IPS DF 6.9 (cell line): ENCODE results near the gene ZNF518B.
A peak's percentile ranks its signal among the peaks of the same experiment; 100 is the strongest.

Experiments used
- DNase-seq: peaks from one replicate; pipeline ENCODE4 v3.0.0-alpha.2; 2013; ENCODE audit warnings: low read depth, low spot score
- H3K27ac ChIP-seq: one replicate; pipeline ENCODE4 v1.5.1; 2013; ENCODE audit warnings: low read length, control low read depth
- H3K27me3 ChIP-seq: 2 replicates; pipeline ENCODE4 v1.6.1; 2013; ENCODE audit warnings: mild to moderate bottlenecking, low read length; ENCODE audit not compliant: control insufficient read depth, insufficient read depth
- H3K36me3 ChIP-seq: 2 replicates; pipeline ENCODE4 v1.6.1; 2013; ENCODE audit warnings: low read length; ENCODE audit not compliant: control insufficient read depth, insufficient read depth
- H3K4me1 ChIP-seq: 2 replicates; pipeline ENCODE4 v1.6.1; 2013; ENCODE audit warnings: low read length; ENCODE audit not compliant: control insufficient read depth, insufficient read depth
- H3K4me3 ChIP-seq: 2 replicates; pipeline ENCODE4 v1.5.1; 2013; ENCODE audit warnings: mild to moderate bottlenecking, low read length
- H3K9me3 ChIP-seq: 2 replicates; pipeline ENCODE4 v1.6.1; 2013; ENCODE audit warnings: low read length, inconsistent platforms; ENCODE audit not compliant: control insufficient read depth, insufficient read depth
- WGBS: extraction: QIAGEN DNeasy Blood & Tissue Kit; methylation state at CpG from one replicate; pipeline ENCODE4 v1.1.7; 2013; ENCODE audit warnings: mixed read lengths, missing lambda C conversion rate; ENCODE audit not compliant: insufficient read length, insufficient coverage; 5-methylcytosine and 5-hydroxymethylcytosine counted together

ZNF518B gene

GRCh38 chr4:10482913-10483312, 25.7 kb upstream of the ZNF518B start:
- no peaks in the 10 kb centered on the region for H3K9me3 ChIP-seq
- no peaks in the 10 kb centered on the region for H3K4me1 ChIP-seq
- no CpG with 5 or more reads among the region's 5 CpGs for WGBS
- no peaks in the 10 kb centered on the region for H3K27me3 ChIP-seq
- no peak overlapping the region for H3K4me3 ChIP-seq
- no peak overlapping the region for H3K27ac ChIP-seq
- no peak for DNase-seq
- H3K36me3 ChIP-seq = no peaks in the 10 kb centered on the region

- no peak overlapping the region for H3K4me3 ChIP-seq
- DNase-seq = no peak
- no peaks in the 10 kb centered on the region for H3K27me3 ChIP-seq
- H3K27ac ChIP-seq = no peak overlapping the region
- no peaks in the 10 kb centered on the region for H3K36me3 ChIP-seq
- no CpG with 5 or more reads among the region's 5 CpGs for WGBS
- H3K9me3 ChIP-seq = no peaks in the 10 kb centered on the region
- H3K4me1 ChIP-seq = no peaks in the 10 kb centered on the region
Measured at GRCh38 chr4:10480616-10481015, 23.4 kb upstream of the ZNF518B start.

GRCh38 chr4:10478621-10479020, 21.4 kb upstream of the ZNF518B start:
- no peaks in the 10 kb centered on the region for H3K27me3 ChIP-seq
- no peaks in the 10 kb centered on the region for H3K36me3 ChIP-seq
- no peak overlapping the region for H3K4me3 ChIP-seq
- no peaks in the 10 kb centered on the region for H3K9me3 ChIP-seq
- no peak overlapping the region for H3K27ac ChIP-seq
- no peaks in the 10 kb centered on the region for H3K4me1 ChIP-seq
- DNase-seq = no peak

- no peak for DNase-seq
- WGBS = no CpG with 5 or more reads among the region's 5 CpGs
- Histone ChIP-seq H3K9me3 (no peaks in the 10 kb centered on the region), H3K27me3 (no peaks in the 10 kb centered on the region), H3K36me3 (no peaks in the 10 kb centered on the region), H3K27ac (no peak overlapping the region), H3K4me1 (no peaks in the 10 kb centered on the region), H3K4me3 (no peak overlapping the region)
Measured at GRCh38 chr4:10470505-10470904, 13.3 kb upstream of the ZNF518B start.

GRCh38 chr4:10466161-10466560, 8.9 kb upstream of the ZNF518B start:
- Histone ChIP-seq H3K4me1 (no peaks in the 10 kb centered on the region), H3K27me3 (peaks cover 18% of the 10 kb centered on the region; the same call in 1 of the 2 replicates), H3K9me3 (no peaks in the 10 kb centered on the region), H3K36me3 (no peaks in the 10 kb centered on the region), H3K27ac (no peak overlapping the region), H3K4me3 (no peak overlapping the region)
- no peak for DNase-seq
- WGBS = no CpG with 5 or more reads among the region's 5 CpGs

GRCh38 chr4:10462876-10463275, 5.7 kb upstream of the ZNF518B start:
- peaks cover 47% of the 10 kb centered on the region for H3K27me3 ChIP-seq
- no peak for DNase-seq
- WGBS = no CpG with 5 or more reads among the region's 4 CpGs
- H3K4me3 ChIP-seq = no peak overlapping the region
- H3K36me3 ChIP-seq = no peaks in the 10 kb centered on the region
- H3K9me3 ChIP-seq = no peaks in the 10 kb centered on the region
- no peaks in the 10 kb centered on the region for H3K4me1 ChIP-seq
- no peak overlapping the region for H3K27ac ChIP-seq

- no peaks in the 10 kb centered on the region for H3K4me1 ChIP-seq
- peaks cover 53% of the 10 kb centered on the region for H3K27me3 ChIP-seq
- H3K27ac ChIP-seq = no peak overlapping the region
- H3K9me3 ChIP-seq = no peaks in the 10 kb centered on the region
- no peaks in the 10 kb centered on the region for H3K36me3 ChIP-seq
- peak overlapping the region; percentile 51; the same call in 1 of the 2 replicates for H3K4me3 ChIP-seq
- no peak for DNase-seq
- no CpG with 5 or more reads among the region's 27 CpGs for WGBS
Measured at GRCh38 chr4:10461850-10462400, 4.7 kb upstream of the ZNF518B start.

GRCh38 chr4:10461091-10461849, 4.0 kb upstream of the ZNF518B start:
- WGBS = no CpG with 5 or more reads among the region's 72 CpGs
- Histone ChIP-seq H3K27ac (no peak overlapping the region), H3K36me3 (no peaks in the 10 kb centered on the region), H3K4me3 (peak overlapping the region; percentile 51; the same call in 1 of the 2 replicates), H3K27me3 (peaks cover 53% of the 10 kb centered on the region), H3K4me1 (no peaks in the 10 kb centered on the region), H3K9me3 (no peaks in the 10 kb centered on the region)
- DNase-seq = no peak

- no peak for DNase-seq
- Histone ChIP-seq H3K4me3 (no peak overlapping the region), H3K4me1 (no peaks in the 10 kb centered on the region), H3K36me3 (no peaks in the 10 kb centered on the region), H3K9me3 (no peaks in the 10 kb centered on the region), H3K27me3 (peaks cover 54% of the 10 kb centered on the region), H3K27ac (no peak overlapping the region)
- no CpG with 5 or more reads among the region's 11 CpGs for WGBS
Measured at GRCh38 chr4:10460313-10461047, 3.3 kb upstream of the ZNF518B start.

- WGBS = no CpG with 5 or more reads among the region's 8 CpGs
Measured at GRCh38 chr4:10459305-10459704, 2.1 kb upstream of the ZNF518B start.

More at GRCh38 chr4:10459305-10459704, 2.1 kb upstream of the ZNF518B start:
- Histone ChIP-seq H3K9me3 (no peaks in the 10 kb centered on the region), H3K27ac (no peak overlapping the region), H3K4me1 (peaks cover 5% of the 10 kb centered on the region; the same call in 1 of the 2 replicates), H3K27me3 (peaks cover 60% of the 10 kb centered on the region), H3K36me3 (no peaks in the 10 kb centered on the region), H3K4me3 (no peak overlapping the region)
- DNase-seq = no peak
